22Rv1 (cell line): ENCODE results near the gene PTPN2.

Source experiments
- H3K27ac ChIP-seq: fragments of 450-650 bp; 2 replicates; pipeline ENCODE4 v1.5.1; 2017
- ZFX ChIP-seq: fragments of 450-650 bp; IDR thresholded peaks from 2 replicates; pipeline ENCODE4 v1.6.1; 2017; ENCODE audit warnings: antibody characterized with exemption, borderline replicate concordance
- TF ChIP-seq, protein P1 (sequence below): fragments of 450-650 bp; IDR thresholded peaks from 2 replicates; pipeline ENCODE4 v1.5.1; 2017; ENCODE audit warnings: mild to moderate bottlenecking

PTPN2 gene

DNA sequence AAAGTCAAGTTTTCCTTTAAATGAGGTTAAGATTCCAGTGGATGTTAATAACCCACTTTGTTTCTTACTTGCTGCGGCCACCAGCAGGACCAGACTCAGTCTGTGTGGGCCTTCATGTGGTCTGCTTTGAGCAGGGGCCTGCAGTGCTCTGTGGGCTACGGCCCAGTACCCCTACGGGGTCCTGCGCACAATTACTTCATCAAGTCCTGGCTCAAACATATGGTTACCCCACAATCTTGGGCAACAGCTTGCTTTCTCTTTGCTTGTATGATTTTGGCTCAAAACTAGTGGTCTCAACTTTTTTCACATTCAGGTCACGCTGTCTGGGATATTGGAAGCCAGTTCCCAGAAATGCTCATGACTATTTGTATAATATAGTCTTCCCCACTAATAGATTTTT, 64.2 kb downstream of the PTPN2 start:
- no peak overlapping the region for H3K27ac ChIP-seq
- TF ChIP-seq, protein P1, sequence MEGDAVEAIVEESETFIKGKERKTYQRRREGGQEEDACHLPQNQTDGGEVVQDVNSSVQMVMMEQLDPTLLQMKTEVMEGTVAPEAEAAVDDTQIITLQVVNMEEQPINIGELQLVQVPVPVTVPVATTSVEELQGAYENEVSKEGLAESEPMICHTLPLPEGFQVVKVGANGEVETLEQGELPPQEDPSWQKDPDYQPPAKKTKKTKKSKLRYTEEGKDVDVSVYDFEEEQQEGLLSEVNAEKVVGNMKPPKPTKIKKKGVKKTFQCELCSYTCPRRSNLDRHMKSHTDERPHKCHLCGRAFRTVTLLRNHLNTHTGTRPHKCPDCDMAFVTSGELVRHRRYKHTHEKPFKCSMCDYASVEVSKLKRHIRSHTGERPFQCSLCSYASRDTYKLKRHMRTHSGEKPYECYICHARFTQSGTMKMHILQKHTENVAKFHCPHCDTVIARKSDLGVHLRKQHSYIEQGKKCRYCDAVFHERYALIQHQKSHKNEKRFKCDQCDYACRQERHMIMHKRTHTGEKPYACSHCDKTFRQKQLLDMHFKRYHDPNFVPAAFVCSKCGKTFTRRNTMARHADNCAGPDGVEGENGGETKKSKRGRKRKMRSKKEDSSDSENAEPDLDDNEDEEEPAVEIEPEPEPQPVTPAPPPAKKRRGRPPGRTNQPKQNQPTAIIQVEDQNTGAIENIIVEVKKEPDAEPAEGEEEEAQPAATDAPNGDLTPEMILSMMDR: no peak
- TF ChIP-seq ZFX: no peak

GRCh38 chr18:12819322-12819721, 64.7 kb downstream of the PTPN2 start:
- H3K27ac ChIP-seq: no peak overlapping the region

GRCh38 chr18:12818243-12818642, 65.8 kb downstream of the PTPN2 start:
- no peak overlapping the region for H3K27ac ChIP-seq
- TF ChIP-seq, protein P1: no peak
- no peak for TF ChIP-seq ZFX

More at GRCh38 chr18:12819322-12819721, 64.7 kb downstream of the PTPN2 start:
- TF ChIP-seq, protein P1: no peak
- no peak for TF ChIP-seq ZFX

- H3K27ac ChIP-seq: no peak overlapping the region
- TF ChIP-seq, protein P1: no peak
- no peak for TF ChIP-seq ZFX
Observed at GRCh38 chr18:12816451-12816850, 67.6 kb downstream of the PTPN2 start.

DNA sequence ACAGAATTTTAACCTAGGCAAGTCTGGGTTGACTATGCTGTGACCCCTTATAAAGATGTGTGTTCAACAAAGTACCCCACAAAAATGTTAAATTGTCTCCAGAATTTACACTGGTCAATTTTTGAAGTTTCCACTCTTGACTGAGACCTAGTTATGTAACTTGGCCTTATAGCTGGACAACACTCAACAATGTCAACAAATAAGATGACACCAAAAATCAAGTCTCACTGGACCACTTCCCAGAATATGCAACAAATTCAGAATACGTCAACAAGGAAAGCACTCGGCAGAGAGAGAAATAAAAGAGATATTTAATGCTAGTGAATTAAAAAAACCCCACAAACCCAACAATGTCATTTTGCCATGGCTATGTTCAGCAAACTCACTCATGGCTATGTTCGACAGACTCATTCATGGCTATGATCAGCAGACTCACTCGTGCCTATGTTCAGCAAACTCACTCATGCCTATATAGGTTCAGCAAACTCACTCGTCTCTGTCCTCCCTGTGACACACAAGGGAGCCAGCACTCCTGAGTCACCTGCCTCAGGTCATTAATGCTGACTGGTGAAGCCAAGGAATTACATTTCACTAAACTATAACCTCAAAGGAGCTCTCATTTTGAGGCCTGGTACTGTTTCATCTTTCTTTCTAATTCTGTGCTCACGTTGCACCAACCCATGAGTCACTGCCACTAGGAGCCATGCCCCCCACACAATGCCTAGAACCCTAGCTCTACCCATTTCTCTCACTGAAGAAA, 72.7 kb downstream of the PTPN2 start:
- H3K27ac ChIP-seq: no peak overlapping the region
- TF ChIP-seq ZFX: no peak
- TF ChIP-seq, protein P1: no peak

DNA sequence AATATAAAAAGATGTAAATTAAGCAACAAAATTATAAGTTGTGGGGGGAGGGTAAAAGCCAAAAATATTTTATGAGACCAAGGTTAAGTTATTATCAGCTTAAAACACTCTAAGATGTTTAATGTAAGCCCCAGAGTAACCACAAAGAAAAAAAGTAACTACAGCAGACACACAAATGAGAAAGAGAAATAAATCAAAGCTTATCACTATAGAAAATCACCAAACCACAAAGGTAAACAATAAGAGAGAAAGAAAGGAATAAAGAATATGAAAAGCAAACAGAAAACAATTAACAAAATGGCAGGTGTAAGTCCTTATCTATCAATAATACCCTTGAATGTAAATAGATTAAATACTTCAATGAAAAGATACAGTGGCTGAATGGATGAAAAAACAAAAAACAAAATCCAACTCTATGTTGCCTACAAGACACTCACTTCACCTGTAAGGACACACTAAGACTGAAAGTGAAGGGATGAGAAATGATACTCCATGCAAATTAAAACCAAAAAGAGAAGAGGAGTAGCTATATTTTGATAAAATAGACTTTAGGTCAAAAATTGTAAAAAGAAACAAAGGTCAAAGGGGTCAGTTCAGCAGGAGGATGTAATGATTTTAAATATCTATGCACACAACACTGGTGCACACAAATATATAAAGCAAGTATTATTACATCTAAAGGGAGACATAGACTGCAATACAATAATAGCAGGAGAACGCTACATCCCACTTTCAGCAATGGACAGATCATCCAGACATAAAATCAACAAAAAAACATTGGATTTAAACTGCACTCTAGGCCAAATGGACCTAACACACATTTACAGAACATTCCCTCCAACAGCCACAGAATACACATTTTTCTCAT, 80.7 kb downstream of the PTPN2 start:
- H3K27ac ChIP-seq: no peak overlapping the region
- TF ChIP-seq, protein P1: no peak
- no peak for TF ChIP-seq ZFX

DNA sequence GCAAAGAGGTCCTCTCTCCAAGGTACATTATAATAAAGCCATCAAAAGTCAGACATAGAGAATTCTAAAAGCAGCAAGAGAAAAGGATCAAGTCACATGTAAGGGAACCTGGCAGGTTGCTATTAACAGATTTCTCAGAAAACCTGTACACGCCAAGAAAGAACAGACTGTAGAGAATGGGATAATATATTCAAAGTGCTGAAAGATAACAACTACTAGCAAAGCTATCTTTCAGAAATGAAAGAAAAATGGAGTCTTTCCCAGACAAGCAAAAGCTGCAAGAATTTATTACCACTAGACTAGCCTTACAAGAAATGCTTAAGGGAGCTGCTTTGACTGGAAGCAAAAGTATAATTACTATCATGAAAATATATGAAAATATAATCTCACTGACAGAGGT, 81.5 kb downstream of the PTPN2 start:
- H3K27ac ChIP-seq: no peak overlapping the region
- TF ChIP-seq, protein P1: no peak
- no peak for TF ChIP-seq ZFX
